NCI-H2029 treated with DMSO at 0.1 percent for 48 hours (cell line): ENCODE results near the gene ZEB2.

Experiments used
- DNase-seq: peaks from one replicate; lab custom pipeline; 2025; lab: John Stamatoyannopoulos, UW

Gene ZEB2

GRCh38 chr2:144495227-144496091 lies 24.5 kb downstream of the ZEB2 start:
- DNase-seq = no peak

- no peak for DNase-seq
Measured at GRCh38 chr2:144493027-144493809, 26.7 kb downstream of the ZEB2 start.

GRCh38 chr2:144490857-144491256 lies 29.1 kb downstream of the ZEB2 start:
- DNase-seq = no peak

GRCh38 chr2:144490017-144490416 lies 29.9 kb downstream of the ZEB2 start:
- no peak for DNase-seq

DNA sequence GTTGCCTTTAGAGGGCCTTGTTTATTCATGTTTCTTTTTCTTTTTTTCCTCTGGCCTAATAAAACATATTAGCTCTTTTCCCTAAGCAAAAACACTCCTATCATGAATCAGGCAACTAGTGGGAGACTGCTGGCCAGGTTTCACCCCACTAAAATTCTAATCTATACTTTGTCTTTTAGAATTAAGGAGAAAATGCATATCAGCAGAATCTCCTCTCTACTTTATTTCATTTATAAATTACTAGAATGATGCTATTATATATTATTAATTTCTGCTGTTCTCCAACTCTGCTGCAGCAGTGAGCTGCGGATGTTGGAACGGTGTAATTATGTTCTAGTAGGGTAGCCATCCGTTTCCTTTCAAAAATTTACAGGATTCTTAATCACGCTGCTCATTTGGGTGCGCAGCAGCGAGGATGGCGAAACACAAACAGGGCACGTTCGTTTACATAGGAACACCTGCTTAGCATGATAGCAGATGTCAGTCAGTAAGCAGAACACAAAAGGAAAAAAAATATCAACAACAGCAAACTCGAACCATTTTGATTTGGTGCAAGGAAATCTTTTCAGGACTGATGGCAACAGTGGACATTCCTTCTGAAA lies 30.5 kb downstream of the ZEB2 start:
- no peak for DNase-seq

GRCh38 chr2:144484201-144484948 lies 35.5 kb downstream of the ZEB2 start:
- DNase-seq = no peak

DNA sequence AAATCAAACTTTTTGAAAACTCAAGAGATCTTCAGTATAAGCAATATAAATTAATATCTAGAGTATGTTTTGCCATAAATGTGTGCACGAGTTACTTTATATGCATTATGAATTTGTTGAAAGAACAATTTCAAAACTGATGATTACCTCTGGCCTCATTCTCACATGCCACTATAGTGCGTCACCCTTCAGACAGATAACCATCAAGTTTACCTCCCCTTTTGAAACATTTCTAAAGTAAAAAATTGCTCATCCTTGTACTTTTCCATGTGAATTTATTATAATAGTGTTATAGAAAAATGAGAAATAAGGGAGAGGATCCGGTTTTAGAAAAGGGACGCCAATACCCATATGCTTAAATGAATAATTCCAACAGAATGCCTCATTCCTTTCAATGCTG lies 38.3 kb downstream of the ZEB2 start:
- DNase-seq = no peak

- no peak for DNase-seq
Measured at GRCh38 chr2:144481109-144481508, 38.8 kb downstream of the ZEB2 start.

DNA sequence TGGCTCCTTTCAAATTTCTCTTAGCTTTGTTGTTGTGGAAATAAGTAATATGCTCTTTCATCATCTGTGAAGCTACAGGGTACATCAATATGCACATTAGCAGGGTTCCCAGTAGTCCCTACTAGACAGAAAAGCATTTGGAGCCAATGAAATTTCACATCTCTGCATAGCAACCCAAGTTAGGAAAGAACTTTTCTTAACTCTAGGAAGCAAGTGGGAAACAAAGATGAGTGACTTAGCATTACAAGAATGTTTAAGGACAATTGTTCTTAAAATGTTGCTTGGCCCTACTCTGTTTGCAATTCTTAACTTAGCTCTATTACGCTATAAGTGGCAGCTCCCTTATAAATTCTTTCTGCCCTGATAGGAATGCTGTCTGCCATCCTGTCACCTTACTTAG lies 39.6 kb downstream of the ZEB2 start:
- no peak for DNase-seq

GRCh38 chr2:144479659-144480058 lies 40.3 kb downstream of the ZEB2 start:
- no peak for DNase-seq

DNA sequence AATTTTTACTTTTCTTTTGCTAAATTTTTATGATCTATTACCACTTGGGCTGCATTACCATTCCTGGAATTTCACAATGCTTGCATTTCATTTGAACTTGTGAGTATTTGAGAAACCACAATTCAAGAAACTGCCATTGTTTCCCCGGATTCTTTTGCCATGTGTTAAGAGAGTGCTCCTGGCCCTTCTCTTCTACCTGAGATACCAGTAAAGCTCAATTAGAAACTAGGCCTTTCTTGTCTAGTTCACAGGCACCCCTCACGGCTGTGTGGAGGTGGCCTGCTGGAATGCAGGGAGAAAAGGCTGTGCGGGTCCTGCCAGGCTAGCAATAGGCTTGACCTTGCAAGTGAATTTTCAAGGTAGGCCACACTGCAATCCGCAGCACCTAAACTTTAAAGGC lies 40.8 kb downstream of the ZEB2 start:
- no peak for DNase-seq

DNA sequence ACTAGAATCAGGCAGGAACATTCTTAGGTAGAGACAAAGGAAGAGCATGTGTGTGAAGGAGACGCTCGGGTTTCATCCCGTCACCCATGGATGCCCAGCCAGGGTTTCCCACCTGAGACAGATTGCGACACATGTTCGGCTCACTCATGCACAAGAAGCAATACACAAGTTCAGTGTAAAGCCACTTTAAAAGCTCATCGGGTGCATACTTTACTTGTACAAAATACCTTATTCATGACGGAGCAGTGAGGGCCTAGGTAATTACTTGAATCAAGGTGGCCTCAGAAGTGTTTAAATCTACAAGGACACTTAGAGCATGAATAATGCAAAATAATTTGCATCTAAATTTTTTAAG lies 42.0 kb downstream of the ZEB2 start:
- no peak for DNase-seq

- no peak for DNase-seq
Measured at GRCh38 chr2:144477281-144477956, 42.5 kb downstream of the ZEB2 start.

DNA sequence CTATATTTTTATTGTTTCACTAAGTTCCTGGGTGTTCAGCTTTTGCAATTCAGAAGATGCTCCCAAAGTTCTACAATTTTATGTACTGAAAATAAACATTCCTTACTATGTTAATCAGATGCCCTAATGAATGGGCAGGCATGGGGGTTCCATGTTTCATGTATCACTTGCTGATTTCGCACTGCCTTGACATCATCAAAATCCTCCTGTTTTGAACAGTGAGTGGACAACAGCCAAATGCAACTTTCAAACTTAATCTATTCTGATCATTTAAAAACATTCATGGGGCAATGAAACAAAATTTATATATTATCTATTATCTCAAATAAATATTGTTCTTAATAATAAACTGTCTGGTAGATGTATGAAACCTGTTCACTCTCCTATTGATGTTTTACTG lies 43.2 kb downstream of the ZEB2 start:
- no peak for DNase-seq

- DNase-seq = no peak
Measured at GRCh38 chr2:144475569-144476275, 44.2 kb downstream of the ZEB2 start.

DNA sequence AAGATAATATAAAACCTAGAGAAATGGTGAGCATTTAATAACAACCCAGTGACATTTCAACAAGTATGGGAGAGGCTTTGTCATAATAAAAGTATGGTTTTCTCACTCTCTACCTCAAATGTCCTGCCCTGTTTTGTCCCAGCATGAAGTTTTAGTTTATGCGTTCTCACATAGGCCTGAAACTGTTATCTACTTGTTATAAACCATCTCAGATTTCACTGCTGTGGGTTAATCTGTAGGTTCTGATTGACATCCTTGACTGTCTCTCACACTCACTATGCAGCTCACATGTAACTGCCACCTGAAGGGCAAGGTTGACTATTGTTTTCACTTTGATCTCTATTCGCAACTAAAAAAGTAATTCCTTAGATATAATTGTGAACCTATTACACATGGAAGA lies 44.9 kb downstream of the ZEB2 start:
- no peak for DNase-seq

DNA sequence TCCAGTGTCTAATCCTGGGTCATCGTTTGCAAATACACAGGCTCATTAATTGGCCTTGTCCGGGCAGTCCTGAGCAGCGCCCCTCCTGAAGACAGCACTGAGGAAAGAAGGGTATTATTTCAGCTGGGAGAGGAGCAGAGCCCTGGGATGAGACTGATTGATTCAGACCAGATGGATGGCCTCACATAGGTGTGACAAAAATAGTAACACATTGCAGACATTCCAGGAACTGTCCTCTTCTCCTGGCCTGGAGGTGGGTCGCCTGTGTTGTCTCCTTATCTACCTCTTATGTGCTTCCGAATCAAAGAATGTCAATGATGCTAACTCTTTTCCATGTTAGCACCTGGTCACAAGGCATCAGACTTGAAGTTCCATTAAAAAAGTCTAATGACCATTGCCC lies 45.9 kb downstream of the ZEB2 start:
- DNase-seq = no peak

- no peak for DNase-seq
Measured at GRCh38 chr2:144472911-144473310, 47.0 kb downstream of the ZEB2 start.

DNA sequence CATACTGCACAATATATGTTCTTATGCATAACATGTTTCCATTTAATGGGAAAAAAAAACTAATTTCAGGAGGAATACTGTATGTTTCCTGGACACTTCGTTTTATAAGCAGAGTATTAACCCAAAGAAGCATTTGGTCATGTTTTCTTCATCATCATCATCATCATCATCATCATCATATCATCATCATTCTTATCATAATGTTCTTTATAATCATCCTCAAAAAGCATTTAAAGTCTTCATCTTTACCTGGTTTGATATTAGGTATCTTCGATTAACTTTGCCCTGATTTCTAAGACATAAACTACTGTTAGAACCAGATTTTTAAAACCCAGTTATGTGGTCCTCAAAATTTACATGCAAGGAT lies 47.9 kb downstream of the ZEB2 start:
- DNase-seq = no peak

GRCh38 chr2:144471305-144472045 lies 48.4 kb downstream of the ZEB2 start:
- no peak for DNase-seq
